AG08395 (cell line): ENCODE measurements around the gene PHF20.
"Not testable (repeated sequence)": the region's sequence is repeated elsewhere in the genome, so short reads cannot be mapped to it uniquely, and the experiment has no call there.

ENCODE experiments used
- DNase-seq: peaks from one replicate; pipeline ENCODE4 v3.0.0; 2012; ENCODE audit warnings: mixed read lengths, low spot score

The PHF20 gene

GRCh38 chr20:35839904-35840303 lies 68.1 kb downstream of the PHF20 start:
- DNase-seq: no peak

- DNase-seq: no peak
Measured at GRCh38 chr20:35840421-35840820, 68.6 kb downstream of the PHF20 start.

- DNase-seq: no peak
Measured at GRCh38 chr20:35842361-35842760, 70.5 kb downstream of the PHF20 start.

- not testable (repeated sequence) for DNase-seq
Measured at GRCh38 chr20:35843894-35844293, 72.1 kb downstream of the PHF20 start.

GRCh38 chr20:35845561-35845960 lies 73.7 kb downstream of the PHF20 start:
- DNase-seq: no peak

- DNase-seq: no peak
Measured at GRCh38 chr20:35849706-35850105, 77.9 kb downstream of the PHF20 start.

GRCh38 chr20:35851659-35852058 lies 79.8 kb downstream of the PHF20 start:
- DNase-seq: not testable (repeated sequence)

GRCh38 chr20:35854713-35855348 lies 83.0 kb downstream of the PHF20 start:
- DNase-seq: no peak

- DNase-seq: not testable (repeated sequence)
Measured at GRCh38 chr20:35855641-35856040, 83.8 kb downstream of the PHF20 start.

- no peak for DNase-seq
Measured at GRCh38 chr20:35856866-35857265, 85.1 kb downstream of the PHF20 start.

- DNase-seq: no peak
Measured at GRCh38 chr20:35866418-35867202, 94.8 kb downstream of the PHF20 start.

GRCh38 chr20:35870541-35871258 lies 98.9 kb downstream of the PHF20 start:
- DNase-seq: no peak

- peak; percentile 20 for DNase-seq
Measured at GRCh38 chr20:35871259-35871771, 99.5 kb downstream of the PHF20 start.

GRCh38 chr20:35876033-35876320 lies 104.2 kb downstream of the PHF20 start:
- no peak for DNase-seq

- DNase-seq: no peak
Measured at GRCh38 chr20:35877611-35878010, 105.8 kb downstream of the PHF20 start.

GRCh38 chr20:35878113-35878625 lies 106.4 kb downstream of the PHF20 start:
- no peak for DNase-seq

GRCh38 chr20:35881676-35882075 lies 109.9 kb downstream of the PHF20 start:
- no peak for DNase-seq

GRCh38 chr20:35882427-35883161 lies 110.8 kb downstream of the PHF20 start:
- not testable (repeated sequence) for DNase-seq

- DNase-seq: no peak
Measured at GRCh38 chr20:35883336-35883777, 111.5 kb downstream of the PHF20 start.

GRCh38 chr20:35883778-35884540 lies 112.1 kb downstream of the PHF20 start:
- DNase-seq: peak; percentile 94

GRCh38 chr20:35884541-35884865 lies 112.7 kb downstream of the PHF20 start:
- DNase-seq: no peak
